Central memory CD8-positive, alpha-beta T cell (primary cell): ENCODE results near the gene ZNF641.
"Not testable (repeated sequence)": the region's sequence is repeated elsewhere in the genome, so short reads cannot be mapped to it uniquely, and the experiment has no call there.

ENCODE experiments used
- ATAC-seq: fragments of 150-1000 bp; cut with Tn5 transposase; replicated peaks from 2 replicates; pipeline ENCODE4 v1.10.0; 2022; ENCODE audit warnings: mild to moderate bottlenecking, moderate FRiP score, moderate number of reproducible peaks; ENCODE audit not compliant: poor library complexity, severe bottlenecking; ENCODE audit errors: extremely low read depth
- DNase-seq, 2 donors: peaks; one replicate each; pipeline ENCODE4 v3.0.0; 2021; ENCODE audit warnings: low spot score in 2 of 2
- H3K27ac Mint-ChIP-seq: one replicate; pipeline ENCODE4 v1.8.0; 2022; ENCODE audit warnings: low read depth, mild to moderate bottlenecking, moderate library complexity, mixed read lengths
- H3K27me3 Mint-ChIP-seq: one replicate; pipeline ENCODE4 v1.8.0; 2022; ENCODE audit warnings: mixed read lengths
- H3K36me3 Mint-ChIP-seq: one replicate; pipeline ENCODE4 v1.8.0; 2022; ENCODE audit warnings: mild to moderate bottlenecking, moderate library complexity, mixed read lengths; ENCODE audit not compliant: insufficient read depth
- H3K4me1 Mint-ChIP-seq: one replicate; pipeline ENCODE4 v1.8.0; 2022; ENCODE audit warnings: mixed read lengths
- H3K4me3 Mint-ChIP-seq: one replicate; pipeline ENCODE4 v1.8.0; 2022; ENCODE audit warnings: mild to moderate bottlenecking, moderate library complexity, mixed read lengths
- H3K9me3 Mint-ChIP-seq: one replicate; pipeline ENCODE4 v1.8.0; 2022; ENCODE audit warnings: mixed read lengths

The ZNF641 gene

DNA sequence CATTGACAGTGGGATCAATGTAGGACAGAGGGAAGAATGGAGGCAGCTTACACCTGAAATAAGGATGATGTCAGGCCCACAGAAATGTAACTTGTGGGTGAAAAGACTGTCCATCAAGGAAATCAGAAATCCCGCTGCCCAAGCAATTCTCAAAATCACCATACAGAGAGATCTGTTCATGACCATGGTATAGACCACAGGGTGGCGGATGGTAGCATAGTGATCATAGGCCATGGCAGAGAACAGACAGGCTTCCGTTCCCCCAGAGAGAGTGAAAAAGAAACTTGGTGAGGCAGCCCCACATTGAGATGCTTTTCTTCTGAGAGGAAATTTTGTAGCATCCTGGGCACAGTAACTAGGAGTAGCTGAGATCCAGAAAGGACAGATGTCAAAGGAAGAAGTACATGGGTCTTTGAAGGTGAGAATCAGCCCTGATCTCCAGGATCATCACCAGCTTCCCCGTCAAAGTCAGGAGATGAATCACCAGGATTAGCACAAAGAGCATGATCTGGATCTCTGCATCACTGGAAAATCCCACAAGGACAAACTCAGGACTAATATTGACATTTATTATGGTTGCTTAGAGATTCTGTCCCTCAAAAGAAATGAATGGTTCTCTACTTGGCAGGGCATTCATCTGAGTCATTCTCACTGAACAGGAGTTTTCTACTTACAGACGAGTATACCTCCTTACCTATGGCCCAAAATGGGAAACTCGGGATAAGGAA lies 5.5 kb upstream of the ZNF641 start:
- Mint-ChIP-seq H3K9me3 (no peaks in the 10 kb centered on the region), H3K4me3 (no peak overlapping the region), H3K36me3 (peaks cover under 1% of the 10 kb centered on the region), H3K27me3 (no peaks in the 10 kb centered on the region), H3K27ac (no peak overlapping the region), H3K4me1 (peaks cover 4% of the 10 kb centered on the region)
- no peak for ATAC-seq
- DNase-seq: no peak

- DNase-seq (no peak), ATAC-seq (no peak)
- H3K27ac Mint-ChIP-seq: no peak overlapping the region
- no peak overlapping the region for H3K4me3 Mint-ChIP-seq
- no peaks in the 10 kb centered on the region for H3K27me3 Mint-ChIP-seq
- no peaks in the 10 kb centered on the region for H3K9me3 Mint-ChIP-seq
- H3K4me1 Mint-ChIP-seq: peaks cover 27% of the 10 kb centered on the region
- H3K36me3 Mint-ChIP-seq: peaks cover 13% of the 10 kb centered on the region
These were observed 1.5 kb upstream of the ZNF641 start for GRCh38 chr12:48352157-48352760.

DNA sequence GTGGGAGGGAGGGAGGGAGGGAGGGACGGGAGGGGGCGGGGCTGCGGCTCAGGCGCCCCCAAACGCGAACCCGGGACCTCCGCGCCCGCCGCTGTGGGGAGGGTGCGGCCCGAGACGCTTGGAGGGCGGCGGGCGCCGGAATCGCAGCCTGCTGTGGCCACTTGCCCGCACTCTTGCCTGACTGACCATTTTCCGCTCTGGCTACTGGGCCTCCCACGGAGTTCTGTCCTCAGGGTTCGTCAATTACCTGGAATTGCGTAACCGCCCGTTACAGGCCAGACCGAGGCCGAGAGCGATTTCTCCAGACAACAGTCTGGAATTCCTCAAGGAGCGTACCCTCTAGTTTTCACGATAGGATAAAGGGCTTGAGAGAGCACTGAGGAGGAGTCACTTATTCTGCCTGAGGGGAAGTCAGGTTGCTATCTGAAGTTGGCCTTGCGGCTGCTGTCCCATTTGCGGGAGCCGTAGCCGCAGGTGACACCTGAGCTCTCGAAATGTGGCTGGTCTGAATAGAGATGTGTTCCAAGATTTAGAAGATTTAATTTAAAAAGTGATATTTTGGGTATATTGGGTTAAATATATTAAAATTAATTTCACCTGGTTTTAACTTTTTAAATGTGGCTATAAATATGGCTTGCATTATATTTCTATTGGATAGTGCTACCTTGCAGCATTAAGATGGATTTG lies 446 bp upstream of the ZNF641 start:
- peaks cover 24% of the 10 kb centered on the region for H3K36me3 Mint-ChIP-seq
- no peak overlapping the region for H3K27ac Mint-ChIP-seq
- no peak for DNase-seq
- H3K9me3 Mint-ChIP-seq: no peaks in the 10 kb centered on the region
- ATAC-seq: no peak
- peak overlapping the region; percentile 95 for H3K4me3 Mint-ChIP-seq
- H3K27me3 Mint-ChIP-seq: no peaks in the 10 kb centered on the region
- H3K4me1 Mint-ChIP-seq: peaks cover 31% of the 10 kb centered on the region

- DNase-seq (no peak), ATAC-seq (no peak)
- peak overlapping the region; percentile 95 for H3K27ac Mint-ChIP-seq
- peaks cover 43% of the 10 kb centered on the region for H3K4me1 Mint-ChIP-seq
- no peaks in the 10 kb centered on the region for H3K9me3 Mint-ChIP-seq
- H3K4me3 Mint-ChIP-seq: peak overlapping the region; percentile 95
- peaks cover 40% of the 10 kb centered on the region for H3K36me3 Mint-ChIP-seq
- H3K27me3 Mint-ChIP-seq: no peaks in the 10 kb centered on the region
These were observed 1.2 kb downstream of the ZNF641 start for GRCh38 chr12:48349471-48349870.

DNA sequence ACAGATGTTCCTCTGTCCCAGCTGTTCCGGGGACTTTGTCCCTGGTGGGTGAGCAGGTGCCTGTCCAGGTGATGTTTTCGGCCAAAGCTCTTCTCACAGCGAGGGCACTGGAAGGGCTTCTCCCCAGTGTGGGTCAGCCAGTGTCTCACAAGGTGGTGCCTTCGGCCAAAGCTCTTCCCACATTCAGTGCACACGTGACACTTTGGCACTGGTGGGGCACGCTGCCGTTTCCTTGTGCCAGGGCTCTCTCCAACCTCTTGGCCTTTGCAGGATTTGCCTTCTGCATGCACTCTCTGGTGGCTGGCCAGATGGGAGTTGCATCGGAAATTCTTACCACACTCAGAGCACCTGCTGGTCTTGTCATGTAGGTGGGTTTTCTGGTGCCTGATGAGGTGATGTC lies 7.7 kb downstream of the ZNF641 start:
- H3K9me3 Mint-ChIP-seq: no peaks in the 10 kb centered on the region
- H3K27me3 Mint-ChIP-seq: no peaks in the 10 kb centered on the region
- no peak overlapping the region for H3K27ac Mint-ChIP-seq
- H3K4me3 Mint-ChIP-seq: no peak overlapping the region
- H3K4me1 Mint-ChIP-seq: peaks cover 30% of the 10 kb centered on the region
- DNase-seq: no peak
- ATAC-seq: no peak
- H3K36me3 Mint-ChIP-seq: peaks cover 55% of the 10 kb centered on the region

DNA sequence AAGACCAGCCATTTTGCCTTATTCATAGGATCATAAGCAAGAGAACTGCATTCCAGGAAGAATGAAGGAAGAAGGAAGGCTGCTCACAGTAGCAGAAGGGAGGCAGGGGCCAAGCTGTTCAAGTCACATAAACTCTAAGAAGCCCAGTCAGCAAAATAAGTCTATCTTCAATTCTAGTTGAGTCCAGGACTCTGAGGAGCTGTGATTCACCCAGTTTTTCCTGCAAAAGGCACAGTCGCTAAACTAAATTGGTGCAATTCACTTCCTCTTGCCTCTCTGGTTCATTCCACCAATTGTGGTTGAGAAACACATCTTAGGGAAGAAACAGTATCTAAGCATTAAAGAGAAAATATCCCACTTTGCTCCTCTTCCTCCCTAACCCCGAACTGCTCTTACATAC lies 9.8 kb downstream of the ZNF641 start:
- H3K4me3 Mint-ChIP-seq: no peak overlapping the region
- no peaks in the 10 kb centered on the region for H3K27me3 Mint-ChIP-seq
- no peaks in the 10 kb centered on the region for H3K9me3 Mint-ChIP-seq
- ATAC-seq: no peak
- H3K27ac Mint-ChIP-seq: no peak overlapping the region
- H3K36me3 Mint-ChIP-seq: peaks cover 36% of the 10 kb centered on the region
- DNase-seq: no peak
- peaks cover 21% of the 10 kb centered on the region for H3K4me1 Mint-ChIP-seq

- ATAC-seq (no peak), DNase-seq (no peak)
- Mint-ChIP-seq H3K27me3 (no peaks in the 10 kb centered on the region), H3K27ac (no peak overlapping the region), H3K9me3 (no peaks in the 10 kb centered on the region), H3K4me3 (no peak overlapping the region), H3K36me3 (peaks cover 22% of the 10 kb centered on the region), H3K4me1 (peaks cover 17% of the 10 kb centered on the region)
These were observed 11.1 kb downstream of the ZNF641 start for GRCh38 chr12:48339442-48340117.

DNA sequence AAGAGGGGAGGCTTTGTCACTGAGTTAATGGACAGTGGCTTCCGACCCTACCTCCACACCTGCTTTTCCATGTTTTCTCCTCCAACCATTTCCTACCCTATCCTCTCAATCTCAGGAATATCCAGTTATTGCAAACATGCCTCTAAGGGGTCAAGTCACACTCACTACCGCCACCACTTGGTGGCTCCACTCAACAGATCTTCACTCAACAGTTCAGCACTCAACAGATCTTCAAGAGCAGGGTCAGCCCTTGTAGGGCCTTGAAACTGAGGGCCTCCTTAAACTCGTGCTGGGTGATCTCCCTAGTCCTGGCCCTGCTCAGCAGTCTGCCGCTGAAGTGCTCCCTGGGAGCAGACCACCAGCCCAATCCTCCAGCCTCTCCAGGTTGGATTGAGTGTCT lies 14.2 kb downstream of the ZNF641 start:
- Mint-ChIP-seq H3K4me1 (peaks cover 12% of the 10 kb centered on the region), H3K4me3 (no peak overlapping the region), H3K27me3 (no peaks in the 10 kb centered on the region), H3K36me3 (peaks cover 5% of the 10 kb centered on the region), H3K9me3 (no peaks in the 10 kb centered on the region), H3K27ac (no peak overlapping the region)
- ATAC-seq (no peak), DNase-seq (no peak)

DNA sequence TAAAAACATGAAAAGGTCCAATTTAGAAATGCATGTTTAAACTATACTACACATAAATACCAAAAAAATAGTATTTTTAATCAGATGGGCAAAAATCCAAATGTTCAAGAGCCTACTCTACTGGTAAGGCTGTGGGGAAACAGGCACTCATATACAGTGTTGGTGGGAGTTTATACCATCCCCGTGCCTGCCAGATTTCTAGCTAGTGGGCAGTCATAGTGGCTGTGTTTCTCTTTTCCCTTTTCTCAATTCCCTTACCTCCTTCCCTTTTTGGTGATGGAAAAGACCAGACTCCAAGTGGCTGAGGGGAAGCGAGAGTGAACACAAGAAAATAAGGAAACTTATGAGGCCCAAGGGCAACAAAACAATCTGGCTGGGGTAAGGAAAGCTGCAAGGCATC lies 14.7 kb downstream of the ZNF641 start:
- peaks cover 12% of the 10 kb centered on the region for H3K4me1 Mint-ChIP-seq
- H3K4me3 Mint-ChIP-seq: no peak overlapping the region
- no peaks in the 10 kb centered on the region for H3K9me3 Mint-ChIP-seq
- ATAC-seq (no peak), DNase-seq (no peak)
- H3K27me3 Mint-ChIP-seq: no peaks in the 10 kb centered on the region
- peaks cover 5% of the 10 kb centered on the region for H3K36me3 Mint-ChIP-seq
- no peak overlapping the region for H3K27ac Mint-ChIP-seq

DNA sequence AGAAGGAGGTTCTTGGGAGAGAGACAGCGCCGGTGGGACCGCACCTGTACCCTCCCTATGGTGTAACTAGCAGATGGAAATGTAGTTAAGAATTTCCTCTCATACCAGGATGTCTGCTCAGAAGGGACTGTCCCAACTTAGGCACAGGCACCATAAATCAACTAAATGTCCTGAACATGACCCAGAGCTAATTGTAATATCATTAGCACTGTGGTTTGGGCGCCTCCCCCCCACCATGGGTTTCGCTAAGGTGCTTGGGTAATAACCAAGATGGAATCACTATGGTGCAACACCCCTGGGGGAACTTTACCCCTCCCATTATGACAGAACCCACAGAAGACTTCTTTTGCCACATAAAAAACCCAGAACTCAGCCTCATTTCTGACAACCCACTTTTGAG lies 15.9 kb downstream of the ZNF641 start:
- no peaks in the 10 kb centered on the region for H3K27me3 Mint-ChIP-seq
- DNase-seq (no peak), ATAC-seq (peak; percentile 40)
- H3K9me3 Mint-ChIP-seq: no peaks in the 10 kb centered on the region
- no peaks in the 10 kb centered on the region for H3K36me3 Mint-ChIP-seq
- H3K4me1 Mint-ChIP-seq: peaks cover 15% of the 10 kb centered on the region
- no peak overlapping the region for H3K27ac Mint-ChIP-seq
- H3K4me3 Mint-ChIP-seq: no peak overlapping the region

- not testable (repeated sequence) for H3K27ac Mint-ChIP-seq, H3K4me3 Mint-ChIP-seq, H3K9me3 Mint-ChIP-seq, H3K36me3 Mint-ChIP-seq, ATAC-seq, DNase-seq, H3K27me3 Mint-ChIP-seq
- H3K4me1 Mint-ChIP-seq: peaks cover 15% of the 10 kb centered on the region
These were observed 17.0 kb downstream of the ZNF641 start for GRCh38 chr12:48333680-48334079.

- H3K9me3 Mint-ChIP-seq: no peaks in the 10 kb centered on the region
- H3K4me1 Mint-ChIP-seq: peaks cover 15% of the 10 kb centered on the region
- H3K27ac Mint-ChIP-seq: no peak overlapping the region
- H3K4me3 Mint-ChIP-seq: no peak overlapping the region
- ATAC-seq: no peak
- peaks cover 6% of the 10 kb centered on the region for H3K27me3 Mint-ChIP-seq
- H3K36me3 Mint-ChIP-seq: no peaks in the 10 kb centered on the region
- DNase-seq: no peak
These were observed 19.3 kb downstream of the ZNF641 start for GRCh38 chr12:48331399-48331798.
